Uterus (tissue), 2 donors: ENCODE measurements around the gene EWSR1.

Experiments
- POLR2A ChIP-seq, 2 donors: fragments of 450-650 bp; IDR thresholded peaks; one replicate each; pipeline ENCODE4 v1.6.1; 2016; ENCODE audit warnings: antibody characterized with exemption in 2 of 2, mild to moderate bottlenecking in 1 of 2, moderate library complexity in 1 of 2
- TF ChIP-seq, protein P1 (sequence below), 4 experiments: fragments of 200-600 bp in 2 of 4; fragments of 450-650 bp in 2 of 4; sonication (generic) in 2 of 4; IDR thresholded peaks; one replicate each; pipeline ENCODE4 v1.5.1; 2016 to 2019; ENCODE audit warnings: antibody characterized with exemption in 4 of 4, mild to moderate bottlenecking in 2 of 4, moderate library complexity in 1 of 4

- TF ChIP-seq, protein P1, sequence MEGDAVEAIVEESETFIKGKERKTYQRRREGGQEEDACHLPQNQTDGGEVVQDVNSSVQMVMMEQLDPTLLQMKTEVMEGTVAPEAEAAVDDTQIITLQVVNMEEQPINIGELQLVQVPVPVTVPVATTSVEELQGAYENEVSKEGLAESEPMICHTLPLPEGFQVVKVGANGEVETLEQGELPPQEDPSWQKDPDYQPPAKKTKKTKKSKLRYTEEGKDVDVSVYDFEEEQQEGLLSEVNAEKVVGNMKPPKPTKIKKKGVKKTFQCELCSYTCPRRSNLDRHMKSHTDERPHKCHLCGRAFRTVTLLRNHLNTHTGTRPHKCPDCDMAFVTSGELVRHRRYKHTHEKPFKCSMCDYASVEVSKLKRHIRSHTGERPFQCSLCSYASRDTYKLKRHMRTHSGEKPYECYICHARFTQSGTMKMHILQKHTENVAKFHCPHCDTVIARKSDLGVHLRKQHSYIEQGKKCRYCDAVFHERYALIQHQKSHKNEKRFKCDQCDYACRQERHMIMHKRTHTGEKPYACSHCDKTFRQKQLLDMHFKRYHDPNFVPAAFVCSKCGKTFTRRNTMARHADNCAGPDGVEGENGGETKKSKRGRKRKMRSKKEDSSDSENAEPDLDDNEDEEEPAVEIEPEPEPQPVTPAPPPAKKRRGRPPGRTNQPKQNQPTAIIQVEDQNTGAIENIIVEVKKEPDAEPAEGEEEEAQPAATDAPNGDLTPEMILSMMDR (IDR thresholded peaks at IDR 0.05): no peak
- peak in 1 of 2 donors; percentile 11 for TF ChIP-seq POLR2A (IDR thresholded peaks at IDR 0.05)
These were observed 42.5 kb upstream of the EWSR1 start for GRCh38 chr22:29225422-29226090.
